ENCODE measurements around the gene CCDC175.

The CCDC175 gene

DNA sequence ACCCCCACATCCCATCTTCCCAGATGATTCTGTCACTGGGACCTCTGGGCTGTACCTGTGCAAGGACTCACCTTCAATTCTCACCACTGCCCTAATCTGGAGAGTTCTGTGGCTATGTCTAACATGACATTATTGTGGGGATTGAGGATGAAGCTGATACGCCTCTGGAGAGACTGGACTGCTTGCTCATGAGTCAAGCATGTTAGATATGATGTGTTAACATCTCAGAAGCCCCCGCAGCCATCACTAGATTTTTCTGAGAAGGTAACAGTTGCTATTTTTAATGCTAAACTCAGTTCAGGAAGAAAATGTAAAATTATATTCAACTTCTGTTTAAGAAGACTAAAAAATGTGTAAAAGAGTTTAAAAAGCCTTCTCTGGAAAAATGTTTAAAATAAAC, 66.6 kb downstream of the CCDC175 start:
- in situ Hi-C loops (cut with HindIII; ENCODE audit: low sequenced_read_pairs), result no loop called here
- H3K4me3 ChIP-seq (ENCODE audit: low read depth, low read length), result no peak overlapping the region
- TF ChIP-seq CTCF (IDR thresholded peaks at IDR 0.05; ENCODE audit: low read depth, low read length, missing control alignments), result no peak
- no peak for DNase-seq (ENCODE audit: low read depth)

- in situ Hi-C loops (cut with HindIII; ENCODE audit: low sequenced_read_pairs), result no loop called here
- TF ChIP-seq CTCF (IDR thresholded peaks at IDR 0.05; ENCODE audit: low read depth, low read length, missing control alignments), result no peak
- no peak for DNase-seq (ENCODE audit: low read depth)
- H3K4me3 ChIP-seq (ENCODE audit: low read depth, low read length), result no peak overlapping the region
Measured at GRCh38 chr14:59509101-59509500, 67.5 kb downstream of the CCDC175 start.

GRCh38 chr14:59507752-59508103, 68.9 kb downstream of the CCDC175 start:
- no peak overlapping the region for H3K4me3 ChIP-seq (ENCODE audit: low read depth, low read length)
- in situ Hi-C loops (cut with HindIII; ENCODE audit: low sequenced_read_pairs), result no loop called here
- no peak for TF ChIP-seq CTCF (IDR thresholded peaks at IDR 0.05; ENCODE audit: low read depth, low read length, missing control alignments)
- DNase-seq (ENCODE audit: low read depth), result no peak

DNA sequence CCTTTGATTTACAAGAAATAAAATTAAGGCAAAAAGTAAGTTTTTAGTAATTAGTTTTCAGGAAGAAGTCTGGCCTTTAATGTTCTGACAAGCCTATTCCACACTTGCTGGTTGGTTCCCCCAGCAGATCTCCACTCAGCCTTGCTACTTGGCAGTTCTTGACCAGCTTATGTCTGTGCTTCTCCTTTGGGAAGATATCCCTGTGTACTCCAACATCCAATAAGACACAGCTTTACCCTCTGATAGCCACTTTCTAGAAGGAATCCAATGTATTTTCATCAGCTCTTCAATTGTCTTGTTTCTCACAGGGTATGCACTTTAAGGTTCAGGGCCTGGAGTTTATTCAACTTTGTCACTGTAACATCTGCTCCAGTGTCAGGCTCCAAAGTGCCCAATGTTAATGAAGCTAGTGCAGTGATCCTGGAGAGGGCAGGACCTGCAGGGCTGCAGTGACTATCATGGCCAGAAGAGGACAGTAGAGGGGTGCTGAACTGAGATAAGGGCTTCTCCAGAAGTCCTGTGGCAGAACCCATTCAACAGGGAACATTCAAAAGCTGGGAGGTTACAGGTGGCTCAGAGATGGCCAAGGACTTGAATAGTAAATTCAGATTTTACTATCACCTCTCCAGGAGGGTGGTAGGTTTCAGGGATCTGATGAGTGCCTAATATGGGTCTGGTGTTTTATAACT, 69.4 kb downstream of the CCDC175 start:
- in situ Hi-C loops (cut with HindIII; ENCODE audit: low sequenced_read_pairs), result no loop called here
- no peak overlapping the region for H3K4me3 ChIP-seq (ENCODE audit: low read depth, low read length)
- peak; percentile 19 for DNase-seq (ENCODE audit: low read depth)
- TF ChIP-seq CTCF (IDR thresholded peaks at IDR 0.05; ENCODE audit: low read depth, low read length, missing control alignments), result peak; percentile 99

GRCh38 chr14:59503256-59503655, 73.4 kb downstream of the CCDC175 start:
- H3K4me3 ChIP-seq (ENCODE audit: low read depth, low read length), result no peak overlapping the region
- DNase-seq (ENCODE audit: low read depth), result no peak
- TF ChIP-seq CTCF (IDR thresholded peaks at IDR 0.05; ENCODE audit: low read depth, low read length, missing control alignments), result no peak
- in situ Hi-C loops (cut with HindIII; ENCODE audit: low sequenced_read_pairs), result no loop called here

DNA sequence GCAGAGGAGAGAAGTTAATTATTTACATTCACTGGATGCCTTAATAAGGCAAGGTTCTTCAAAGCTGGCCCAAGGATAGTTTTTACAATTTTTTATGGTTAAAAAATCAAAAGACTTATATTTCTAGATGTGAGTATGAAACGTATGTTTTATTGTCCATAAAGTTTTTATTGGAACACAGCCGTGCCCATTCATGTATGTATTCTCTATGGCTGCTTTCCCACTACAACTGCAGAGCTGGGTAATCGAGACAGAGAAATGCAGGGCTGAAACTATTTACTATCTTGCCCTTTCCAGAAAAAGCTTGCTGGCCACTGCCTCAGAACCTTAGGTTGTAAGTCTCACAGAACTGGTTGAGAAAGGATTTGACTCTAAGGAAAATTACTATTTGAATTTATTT, 75.9 kb downstream of the CCDC175 start:
- no peak overlapping the region for H3K4me3 ChIP-seq (ENCODE audit: low read depth, low read length)
- in situ Hi-C loops (cut with HindIII; ENCODE audit: low sequenced_read_pairs), result no loop called here
- no peak for DNase-seq (ENCODE audit: low read depth)
- TF ChIP-seq CTCF (IDR thresholded peaks at IDR 0.05; ENCODE audit: low read depth, low read length, missing control alignments), result no peak

Data from astrocyte of the cerebellum (primary cell).